ENCODE measurements around the gene CDHR4. TPM values are rescaled to one million over a fixed set of nuclear protein-coding genes. Genes with fewer than 3 reads are reported as not detected.

Gene CDHR4
- total and polyA plus RNA-seq, 9 of the 15 experiments (the other 6 are each of a cell fraction or from before 2014, with no cell fraction given), result 0.21 TPM; not detected in 8

GRCh38 chr3:49786357-49787181, 13.1 kb downstream of the CDHR4 start, which contains the start of gene IP6K1 (continued):
- TF ChIP-seq NBN (IDR thresholded peaks at IDR 0.05; ENCODE audit: low read depth) (no peak), FOXJ2 (tag; IDR thresholded peaks at IDR 0.05) (no peak; the same call in 1 of the 2 replicates), MLLT1 (IDR thresholded peaks at IDR 0.05) (no peak), RNF2 (IDR thresholded peaks at IDR 0.05) (no peak), EHMT2 (IDR thresholded peaks at IDR 0.05) (no peak), GATAD2B (IDR thresholded peaks at IDR 0.05; ENCODE audit: borderline replicate concordance) (no peak), GTF2F1 (IDR thresholded peaks at IDR 0.05; ENCODE audit: low read depth, low read length) (no peak), HEY1 (CRISPR knock-in tag; IDR thresholded peaks at IDR 0.05; ENCODE audit: borderline replicate concordance) (no peak), ZNF217 (CRISPR knock-in tag; IDR thresholded peaks at IDR 0.05) (no peak), HDAC2 (IDR thresholded peaks at IDR 0.05) (0 out of 2 replicates have a peak, but pooled peaks have one; percentile 31), MEIS2 (IDR thresholded peaks at IDR 0.05; ENCODE audit: partially characterized antibody) (peak; percentile 82), HES1 (IDR thresholded peaks at IDR 0.05; ENCODE audit: low read depth) (peak; percentile 33; the same call in 1 of the 2 replicates), ZBTB9 (CRISPR knock-in tag; IDR thresholded peaks at IDR 0.05) (no peak; the same call in none of the 2 replicates), ZNF398 (CRISPR knock-in tag; IDR thresholded peaks at IDR 0.05) (no peak), HLTF (IDR thresholded peaks at IDR 0.05) (no peak), ZBTB33 (CRISPR knock-in tag; IDR thresholded peaks at IDR 0.05) (no peak), SRSF1 (IDR thresholded peaks at IDR 0.05; ENCODE audit: low read depth, low read length) (no peak)
